Heart right ventricle (tissue), 16 donors: ENCODE results near the gene FYTTD1. TPM values are rescaled to one million over a fixed set of nuclear protein-coding genes. Genes with fewer than 3 reads are reported as not detected.

ENCODE experiments used
- ATAC-seq, 8 donors: fragments of 200-7000 bp; cut with Tn5 transposase; one replicate each; pipeline ENCODE4 v1.9.1; 2020; ENCODE audit warnings: mild to moderate bottlenecking in 8 of 8, moderate library complexity in 8 of 8, moderate number of reproducible peaks in 1 of 8
- DNase-seq, 2 donors: peaks; one replicate each; pipeline ENCODE4 v3.0.0-alpha.2; 2020
- H3K27ac ChIP-seq, 10 donors: fragments of 200-600 bp; sonication (generic) in 2 of 10; one replicate each; pipeline versions ENCODE4 v1.5.0 to v1.8.0; 2020 to 2022; ENCODE audit warnings: mild to moderate bottlenecking in 3 of 10
- H3K27me3 ChIP-seq, 7 donors: fragments of 200-600 bp; one replicate each; pipeline ENCODE4 v1.8.0; 2021 to 2022; ENCODE audit warnings: mild to moderate bottlenecking in 2 of 7
- H3K36me3 ChIP-seq, 9 donors: fragments of 200-600 bp; sonication (generic) in 1 of 9; one replicate each; pipeline versions ENCODE4 v1.5.0 to v1.8.0; 2020 to 2022; ENCODE audit warnings: mild to moderate bottlenecking in 2 of 9
- H3K4me1 ChIP-seq, 9 donors: fragments of 200-600 bp; sonication (generic) in 1 of 9; one replicate each; pipeline versions ENCODE4 v1.5.0 to v1.8.0; 2020 to 2022; ENCODE audit warnings: mild to moderate bottlenecking in 4 of 9
- H3K4me3 ChIP-seq, 10 donors: fragments of 200-600 bp; sonication (generic) in 2 of 10; one replicate each; pipeline versions ENCODE4 v1.5.0 to v1.8.0; 2020 to 2022; ENCODE audit warnings: mild to moderate bottlenecking in 7 of 10, moderate library complexity in 2 of 10
- H3K9me3 ChIP-seq, 11 donors: fragments of 200-600 bp in 10 of 11; sonication (generic) in 2 of 11; one replicate each; pipeline versions ENCODE4 v1.5.0 to v1.8.0; 2013 to 2022; ENCODE audit warnings: mild to moderate bottlenecking in 2 of 11, control low read depth in 1 of 11, moderate library complexity in 1 of 11
- CTCF ChIP-seq, 9 donors: fragments of 200-600 bp; sonication (generic) in 2 of 9; IDR thresholded peaks; one replicate each; pipeline versions ENCODE4 v1.5.0 to v1.8.0; 2021 to 2022; ENCODE audit warnings: antibody characterized with exemption in 9 of 9, mild to moderate bottlenecking in 5 of 9, moderate library complexity in 1 of 9
- WGBS, 2 donors: extraction: QIAGEN DNeasy Blood & Tissue Kit; methylation state at CpG; one replicate each; pipeline ENCODE4 v1.1.7; 2013; ENCODE audit warnings: inconsistent platforms in 1 of 2; 5-methylcytosine and 5-hydroxymethylcytosine counted together
- intact Hi-C, 10 donors: fragments of 100-400 bp; cut with DNase I; formaldehyde crosslinking; loops; one replicate each; pipeline versions ENCODE4 v1.11.1 to v1.14.2; 2022
- polyA plus RNA-seq, 2 donors: library from polyadenylated mRNA; stranded (reverse); fragments of 200-250 nt; gene quantifications; one replicate each; pipeline ENCODE4 v1.2.3, GENCODE V29; 2013
- total RNA-seq, 10 donors: library from RNA; stranded (reverse); fragmentation: NEBNext Ultra II Directional in 3 of 10; extraction: Animal tissue kit (Norgen Biotek cat#: 25700) in 3 of 10; gene quantifications; one replicate each; pipeline versions ENCODE4 v1.2.1 to v1.2.4, GENCODE V29; 2021 to 2023
- donor health status: Arrhythmogenic right ventricular cardiomyopathy.
- donor health status: ischemic (EF 13 %, LVEDD 7.1; RV severe dilation, severe dysfunction).
- donor health status: healthy with polysubstance abuse.
- donor health status: DM: no; HTN: yes; CAD: no.
- donor health status: DM: no; HTN: no; CAD: no.
- donor health status: ischemic (EF 25% LVEDD 6.9; RV normal size, moderate dysfunction).
- donor health status: ischemic (EF 25% LVEDD 5.7; RV mildly dilated, moderate dysfunction).
- donor health status: healthy.
- donor health status: DM: yes; HTN: yes; CAD: no.
- donor health status: Ischemic cardiomyopathy.
- donor health status: ischemic (EF 35%, LVEDD 5.7; RV mildly dilated, moderate dysfunction).
- donor health status: nonischemic (EF 11% LVEDD 7.7; RV severe dilation, severe dysfunction).
- donor health status: DM: yes; HTN: yes; CAD: no.
- donor health status: PGD.
- donor health status: ischemic (EF 29% LVEDD 5.4; RV normal size, mild dysfunction).
- donor health status: nonischemic (EF 23%, LVEDD 6.1; RV moderate dilation, normal function).

The FYTTD1 gene
- total and polyA plus RNA-seq, 12 donors, result 16.5 to 111 (median 77.9) TPM

- no peak overlapping the region for H3K27ac ChIP-seq
- TF ChIP-seq CTCF (IDR thresholded peaks at IDR 0.05), result peak in 1 of 9 donors; percentile 5
- H3K27me3 ChIP-seq, result no peaks in the 10 kb centered on the region
- WGBS, 2 donors, result 93 to 95% methylated on average over 3 of the region's 3 CpGs
- no peaks in the 10 kb centered on the region for H3K36me3 ChIP-seq
- no peak overlapping the region for H3K4me3 ChIP-seq
- ATAC-seq (peak in 1 of 8 donors; percentile 29), DNase-seq (no peak)
- H3K9me3 ChIP-seq, result no peaks in the 10 kb centered on the region
- H3K4me1 ChIP-seq, result peaks cover 7 to 46% (median 26%) of the 10 kb centered on the region in 9 donors
- intact Hi-C loops, result no loop called here
These were observed 53.2 kb downstream of the FYTTD1 start for GRCh38 chr3:197802779-197803459.

- no peak for TF ChIP-seq CTCF (IDR thresholded peaks at IDR 0.05)
- no peak for ATAC-seq
- no peak overlapping the region for H3K27ac ChIP-seq
- H3K27me3 ChIP-seq, result no peaks in the 10 kb centered on the region
- 76 to 77% methylated on average over 4 of the region's 4 CpGs for WGBS, 2 donors
- no peaks in the 10 kb centered on the region for H3K36me3 ChIP-seq
- intact Hi-C loops, result no loop called here
- peaks cover under 1 to 46% (median 25%) of the 10 kb centered on the region in 9 donors for H3K4me1 ChIP-seq
- no peak for DNase-seq
- no peaks in the 10 kb centered on the region for H3K9me3 ChIP-seq
- no peak overlapping the region for H3K4me3 ChIP-seq
These were observed 54.8 kb downstream of the FYTTD1 start for GRCh38 chr3:197804511-197804910.

- no peaks in the 10 kb centered on the region for H3K9me3 ChIP-seq
- 71 to 75% methylated on average over 4 of the region's 4 CpGs for WGBS, 2 donors
- DNase-seq (no peak), ATAC-seq (peak in 1 of 8 donors; percentile 22)
- no peak overlapping the region for H3K4me3 ChIP-seq
- no peak for TF ChIP-seq CTCF (IDR thresholded peaks at IDR 0.05)
- H3K27me3 ChIP-seq, result no peaks in the 10 kb centered on the region
- H3K4me1 ChIP-seq, result peaks cover 3 to 42% (median 33%) of the 10 kb centered on the region in 9 donors
- no peaks in the 10 kb centered on the region for H3K36me3 ChIP-seq
- intact Hi-C loops, result no loop called here
- H3K27ac ChIP-seq, result peak overlapping the region in 7 of 10 donors; percentile 1 to 50 (median 37)
These were observed 58.4 kb downstream of the FYTTD1 start for GRCh38 chr3:197807969-197808587.

GRCh38 chr3:197809356-197810020, 59.8 kb downstream of the FYTTD1 start:
- Histone ChIP-seq H3K27ac (peak overlapping the region in 8 of 10 donors; percentile 1 to 50 (median 44)), H3K27me3 (no peaks in the 10 kb centered on the region), H3K4me1 (peaks cover 3 to 42% (median 33%) of the 10 kb centered on the region in 9 donors), H3K9me3 (no peaks in the 10 kb centered on the region), H3K4me3 (no peak overlapping the region), H3K36me3 (no peaks in the 10 kb centered on the region)
- ATAC-seq, result peak; percentile 41 to 73 (median 58)
- intact Hi-C loops, result no loop called here
- DNase-seq, result no peak
- 44 to 57% methylated on average over 2 of the region's 2 CpGs for WGBS, 2 donors
- TF ChIP-seq CTCF (IDR thresholded peaks at IDR 0.05), result no peak
